Muscle of leg (tissue), 11 donors: ENCODE data around the gene EXD1. TPM values are rescaled to one million over a fixed set of nuclear protein-coding genes. Genes with fewer than 3 reads are reported as not detected.
"Not testable (repeated sequence)": the region's sequence is repeated elsewhere in the genome, so short reads cannot be mapped to it uniquely, and the experiment has no call there.

Experiments
- DNase-seq: peaks from one replicate; pipeline ENCODE4 v3.0.0; 2013
- H3K27ac ChIP-seq: one replicate; pipeline ENCODE4 v1.5.1; 2013; ENCODE audit warnings: mild to moderate bottlenecking, low read length, control low read depth
- H3K27me3 ChIP-seq: one replicate; pipeline ENCODE4 v1.6.1; 2013; ENCODE audit warnings: low read length; ENCODE audit not compliant: control insufficient read depth, insufficient read depth
- H3K36me3 ChIP-seq: one replicate; pipeline ENCODE4 v1.6.1; 2013; ENCODE audit warnings: low read length; ENCODE audit not compliant: control insufficient read depth, insufficient read depth
- H3K4me1 ChIP-seq: one replicate; pipeline ENCODE4 v1.6.1; 2013; ENCODE audit warnings: low read length; ENCODE audit not compliant: control insufficient read depth, insufficient read depth
- H3K4me3 ChIP-seq: one replicate; pipeline ENCODE4 v1.5.1; 2013; ENCODE audit warnings: low read length, control low read depth
- H3K9me3 ChIP-seq: replicated peaks from 2 replicates; pipeline ENCODE4 v1.6.1; 2013; ENCODE audit warnings: low read depth, low read length; ENCODE audit not compliant: control insufficient read depth
- WGBS: methylation state at CpG from one replicate; pipeline ENCODE4 v1.1.5; 2013; ENCODE audit warnings: missing lambda C conversion rate; ENCODE audit not compliant: insufficient coverage; 5-methylcytosine and 5-hydroxymethylcytosine counted together
- polyA plus RNA-seq, 8 donors: library from polyadenylated mRNA; unstranded; fragments of 120-200 nt; gene quantifications; one replicate each; pipeline versions ENCODE4 v1.2.1 to v1.2.3, GENCODE V29; 2013; ENCODE audit warnings: inconsistent platforms in 1 of 8, low replicate concordance in 1 of 8; ENCODE audit not compliant: insufficient read length in 8 of 8, insufficient read depth in 1 of 8
- total RNA-seq: library from RNA; stranded (reverse); fragments of 120-200 nt; gene quantifications from one replicate; pipeline ENCODE4 v1.2.4, GENCODE V29; 2013

EXD1 gene
- total and polyA plus RNA-seq, 9 donors: 0.07 to 0.40 TPM; not detected in 7

DNA sequence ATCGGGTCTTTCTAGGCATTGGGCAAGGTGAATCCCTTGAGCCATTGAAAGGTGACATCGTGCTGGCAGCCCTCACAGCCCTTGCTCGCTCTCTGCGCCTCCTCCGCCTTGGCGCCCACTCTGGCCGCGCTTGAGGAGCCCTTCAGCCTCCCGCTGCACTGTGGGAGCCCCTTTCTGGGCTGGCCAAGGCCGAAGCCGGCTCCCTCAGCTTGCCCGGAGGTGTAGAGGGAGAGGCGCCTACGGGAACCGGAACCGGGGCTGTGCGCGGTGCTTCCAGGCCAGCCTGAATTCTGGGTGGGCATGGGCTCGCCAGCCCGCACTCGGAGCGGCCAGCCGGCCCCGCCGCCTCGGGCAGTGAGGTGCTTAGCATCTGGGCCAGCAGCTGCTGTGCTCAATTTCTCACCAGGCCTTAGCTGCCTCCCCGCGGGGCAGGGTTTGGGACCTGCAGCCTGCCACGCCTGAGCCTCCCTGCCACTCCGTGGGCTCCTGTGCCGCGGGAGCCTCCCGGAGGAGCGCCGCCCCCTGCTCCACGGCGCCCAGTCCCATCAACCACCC is 79.0 kb downstream of the EXD1 start:
- H3K27me3 ChIP-seq: no peaks in the 10 kb centered on the region
- no peaks in the 10 kb centered on the region for H3K9me3 ChIP-seq
- H3K4me1 ChIP-seq: no peaks in the 10 kb centered on the region
- no peak overlapping the region for H3K27ac ChIP-seq
- H3K36me3 ChIP-seq: no peaks in the 10 kb centered on the region
- H3K4me3 ChIP-seq: no peak overlapping the region
- 96% methylated on average over 35 of the region's 37 CpGs for WGBS
- DNase-seq: no peak

DNA sequence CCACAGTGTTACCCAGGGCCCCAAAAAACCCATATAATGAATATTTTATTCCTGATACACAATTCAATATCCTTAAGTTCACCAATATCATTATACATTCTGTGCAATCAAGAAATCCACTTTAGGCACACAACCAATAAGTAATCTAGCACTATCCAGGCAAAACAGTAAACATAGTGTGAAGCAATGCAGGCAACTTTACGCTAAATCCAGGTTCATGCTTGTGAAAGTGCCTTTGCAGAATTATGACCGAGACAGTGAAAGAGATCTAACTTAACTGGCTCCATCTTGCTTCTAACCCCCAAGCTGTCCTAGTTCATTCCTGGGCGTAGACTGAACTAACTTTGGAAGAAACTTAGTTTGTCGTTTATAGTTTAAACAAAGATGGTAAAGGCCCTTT is 80.3 kb downstream of the EXD1 start:
- H3K9me3 ChIP-seq: no peaks in the 10 kb centered on the region
- no peak for DNase-seq
- H3K4me3 ChIP-seq: no peak overlapping the region
- WGBS: 80% methylated on average over 1 of the region's 4 CpGs
- H3K27me3 ChIP-seq: no peaks in the 10 kb centered on the region
- no peaks in the 10 kb centered on the region for H3K4me1 ChIP-seq
- no peak overlapping the region for H3K27ac ChIP-seq
- H3K36me3 ChIP-seq: no peaks in the 10 kb centered on the region

DNA sequence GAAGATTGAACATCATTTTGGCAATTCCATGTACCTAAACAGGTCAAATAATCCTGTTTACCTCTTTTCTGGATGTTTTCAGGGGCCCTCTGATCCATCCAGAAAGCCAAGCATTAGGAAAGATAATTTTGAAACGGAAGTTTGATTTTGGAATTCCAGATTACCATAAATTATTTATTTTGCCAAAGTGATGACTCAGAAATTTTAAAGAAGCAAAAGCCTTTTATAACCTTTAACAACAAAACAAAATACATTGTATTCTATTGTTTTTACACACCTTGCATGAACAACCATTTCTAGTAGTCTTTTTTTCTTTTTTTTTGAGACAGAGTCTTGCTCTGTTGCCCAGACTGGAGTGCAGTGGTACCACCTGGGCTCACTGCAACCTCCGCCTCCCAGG is 82.5 kb downstream of the EXD1 start:
- 100% methylated on average over 1 of the region's 2 CpGs for WGBS
- H3K9me3 ChIP-seq: no peaks in the 10 kb centered on the region
- H3K4me3 ChIP-seq: no peak overlapping the region
- no peaks in the 10 kb centered on the region for H3K4me1 ChIP-seq
- DNase-seq: no peak
- no peaks in the 10 kb centered on the region for H3K36me3 ChIP-seq
- no peaks in the 10 kb centered on the region for H3K27me3 ChIP-seq
- no peak overlapping the region for H3K27ac ChIP-seq

DNA sequence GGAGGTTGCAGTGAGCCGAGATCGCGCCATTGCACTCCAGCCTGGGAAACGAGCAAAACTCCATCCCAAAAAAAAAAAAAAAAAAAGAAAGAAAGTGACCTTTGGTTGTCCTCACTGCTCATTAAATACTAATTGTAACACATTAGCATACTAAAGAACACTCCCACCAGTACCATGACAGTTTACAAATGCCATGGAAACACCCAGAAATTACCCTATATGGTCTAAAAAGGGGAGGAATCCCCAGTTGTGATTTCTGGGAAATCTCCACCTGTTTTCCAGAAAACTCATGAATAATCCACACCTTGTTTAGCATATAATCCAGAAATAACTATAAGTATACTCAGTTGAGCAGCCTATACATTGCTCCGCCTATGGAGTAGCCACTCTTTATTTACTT is 90.9 kb downstream of the EXD1 start:
- Histone ChIP-seq H3K4me1 (no peaks in the 10 kb centered on the region), H3K27ac (no peak overlapping the region), H3K36me3 (no peaks in the 10 kb centered on the region), H3K9me3 (no peaks in the 10 kb centered on the region), H3K27me3 (no peaks in the 10 kb centered on the region), H3K4me3 (no peak overlapping the region)
- DNase-seq: no peak
- no CpG with 5 or more reads among the region's 5 CpGs for WGBS

DNA sequence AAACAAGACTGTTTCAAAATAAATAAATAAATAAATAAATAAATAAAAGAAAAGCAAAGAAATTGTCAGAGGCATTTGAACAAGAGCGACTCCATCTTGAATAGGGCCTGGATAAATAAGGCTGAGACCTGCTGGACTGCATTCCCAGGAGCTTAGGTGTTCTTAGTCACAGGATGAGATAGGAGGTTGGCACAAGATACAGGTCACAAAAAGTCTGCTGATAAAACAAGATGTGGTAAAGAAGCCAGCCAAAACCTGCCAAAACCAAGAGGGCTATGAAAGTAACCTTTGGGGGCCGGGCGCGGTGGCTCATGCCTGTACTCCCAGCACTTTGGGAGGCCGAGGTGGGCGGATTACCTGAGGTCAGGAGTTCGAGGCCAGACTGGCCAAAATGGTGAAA is 91.4 kb downstream of the EXD1 start:
- H3K27me3 ChIP-seq, DNase-seq, H3K9me3 ChIP-seq, H3K4me3 ChIP-seq, H3K27ac ChIP-seq, H3K4me1 ChIP-seq, H3K36me3 ChIP-seq: not testable (repeated sequence)
- WGBS: 92% methylated on average over 6 of the region's 7 CpGs

DNA sequence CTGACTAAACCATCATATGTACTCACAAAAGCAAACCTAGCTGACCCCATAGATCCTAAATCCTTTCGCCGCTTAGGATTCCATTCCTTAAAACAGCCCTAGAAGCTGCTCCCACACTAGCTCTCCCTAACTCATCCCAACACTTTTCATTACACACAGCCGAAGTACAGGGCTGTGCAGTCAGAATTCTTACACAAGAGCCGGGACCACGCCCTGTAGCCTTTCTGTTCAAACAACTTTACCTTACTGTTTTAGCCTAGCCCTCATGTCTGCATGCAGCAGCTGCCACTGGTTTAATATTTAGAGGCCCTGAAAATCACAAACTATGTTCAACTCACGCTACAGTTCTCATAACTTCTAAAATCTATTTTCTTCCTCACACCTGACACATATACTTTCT is 95.0 kb downstream of the EXD1 start:
- not testable (repeated sequence) for H3K27me3 ChIP-seq, H3K27ac ChIP-seq, DNase-seq, H3K4me3 ChIP-seq, H3K9me3 ChIP-seq, H3K36me3 ChIP-seq, H3K4me1 ChIP-seq
- whole genome bisulfite sequencing: 92% methylated on average over 6 of the region's 6 CpGs

DNA sequence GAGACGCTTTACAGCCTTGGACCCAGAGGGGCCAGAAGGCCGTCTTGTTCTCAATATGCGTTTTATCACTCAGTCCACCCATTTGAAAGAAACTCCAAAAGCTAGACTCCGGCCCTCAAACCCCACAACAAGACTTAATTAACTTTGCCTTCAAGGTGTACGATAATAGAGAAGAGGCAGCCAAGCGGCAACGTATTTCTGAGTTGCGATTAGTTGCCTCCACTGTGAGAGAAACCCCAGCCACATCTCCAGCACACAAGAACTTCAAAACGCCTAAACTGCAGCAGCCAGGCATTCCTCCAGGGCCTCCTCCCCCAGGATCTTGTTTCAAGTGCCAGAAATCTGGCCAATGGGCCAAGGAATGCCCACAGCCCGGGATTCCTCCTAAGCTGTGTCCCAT is 97.1 kb downstream of the EXD1 start:
- 66% methylated on average over 10 of the region's 10 CpGs for WGBS
- no peaks in the 10 kb centered on the region for H3K27me3 ChIP-seq
- H3K4me3 ChIP-seq: no peak overlapping the region
- no peak overlapping the region for H3K27ac ChIP-seq
- H3K9me3 ChIP-seq: no peaks in the 10 kb centered on the region
- H3K4me1 ChIP-seq: no peaks in the 10 kb centered on the region
- no peaks in the 10 kb centered on the region for H3K36me3 ChIP-seq
- no peak for DNase-seq

Other genes starting within 250 kb of the EXD1 start
- gene INO80, start 114.5 kb downstream of the EXD1 start, total RNA-seq: 15.9 TPM
- gene INO80, start 114.5 kb downstream of the EXD1 start, polyA plus RNA-seq: 10 to 100 TPM; 13.0 to 18.1 (median 16.7) TPM
- 46.9 TPM for gene CHP1, start 511 bp upstream of the EXD1 start, total RNA-seq
- 10 to 100 TPM; 39.0 to 62.2 (median 50.0) TPM for gene CHP1, start 511 bp upstream of the EXD1 start, polyA plus RNA-seq
- 4.0 TPM for gene OIP5, start 101.8 kb upstream of the EXD1 start, total RNA-seq
- 1 to 10 TPM; 3.1 to 5.6 (median 4.2) TPM for gene OIP5, start 101.8 kb upstream of the EXD1 start, polyA plus RNA-seq
- gene NUSAP1, start 102.1 kb upstream of the EXD1 start, total RNA-seq: 39.2 TPM
- 10 to 100 TPM; 29.4 to 55.4 (median 44.8) TPM for gene NUSAP1, start 102.1 kb upstream of the EXD1 start, polyA plus RNA-seq
- 17.1 TPM for gene NDUFAF1, start 171.7 kb upstream of the EXD1 start, total RNA-seq
- 10 to 100 TPM; 15.5 to 23.6 (median 19.6) TPM for gene NDUFAF1, start 171.7 kb upstream of the EXD1 start, polyA plus RNA-seq
- 19.8 TPM for gene RTF1, start 186.3 kb upstream of the EXD1 start, total RNA-seq
- gene RTF1, start 186.3 kb upstream of the EXD1 start, polyA plus RNA-seq: 10 to 100 TPM; 39.7 to 54.7 (median 42.4) TPM